Chondrocyte (in vitro differentiated cells): ENCODE data around the gene LST1. TPM values are rescaled to one million over a fixed set of nuclear protein-coding genes. Genes with fewer than 3 reads are reported as not detected.

ENCODE experiments used
- DNase-seq: peaks from one replicate; pipeline ENCODE4 v3.0.0; 2021; ENCODE audit warnings: mixed read lengths, low spot score
- H3K27ac Mint-ChIP-seq: one replicate; pipeline ENCODE4 v1.8.0; 2021; ENCODE audit warnings: mild to moderate bottlenecking, moderate library complexity, mixed read lengths; ENCODE audit not compliant: unreplicated experiment
- H3K27me3 Mint-ChIP-seq: 2 replicates; pipeline ENCODE4 v1.8.0; 2021; ENCODE audit warnings: low read depth, mixed read lengths
- H3K36me3 Mint-ChIP-seq: 2 replicates; pipeline ENCODE4 v1.8.0; 2021; ENCODE audit warnings: low read depth, mixed read lengths
- H3K4me1 Mint-ChIP-seq: 2 replicates; pipeline ENCODE4 v1.8.0; 2021; ENCODE audit warnings: low read depth, mild to moderate bottlenecking, mixed read lengths
- H3K4me3 Mint-ChIP-seq: one replicate; pipeline ENCODE4 v1.8.0; 2021; ENCODE audit warnings: mild to moderate bottlenecking, moderate library complexity, mixed read lengths; ENCODE audit not compliant: unreplicated experiment
- H3K9me3 Mint-ChIP-seq: 2 replicates; pipeline ENCODE4 v1.8.0; 2021; ENCODE audit warnings: low read depth, mixed read lengths
- total RNA-seq: library from RNA; stranded (reverse); gene quantifications from 3 replicates; pipeline ENCODE4 v1.2.1, GENCODE V29; 2021
- TF ChIP-seq, protein P1 (sequence below): fragments of 200-600 bp; sonication (generic); IDR thresholded peaks from 2 replicates; pipeline ENCODE4 v1.5.0; 2021; ENCODE audit warnings: antibody characterized with exemption, mild to moderate bottlenecking, moderate library complexity

Gene LST1
- total RNA-seq, 1 donor from 2014 or later, result not detected

DNA sequence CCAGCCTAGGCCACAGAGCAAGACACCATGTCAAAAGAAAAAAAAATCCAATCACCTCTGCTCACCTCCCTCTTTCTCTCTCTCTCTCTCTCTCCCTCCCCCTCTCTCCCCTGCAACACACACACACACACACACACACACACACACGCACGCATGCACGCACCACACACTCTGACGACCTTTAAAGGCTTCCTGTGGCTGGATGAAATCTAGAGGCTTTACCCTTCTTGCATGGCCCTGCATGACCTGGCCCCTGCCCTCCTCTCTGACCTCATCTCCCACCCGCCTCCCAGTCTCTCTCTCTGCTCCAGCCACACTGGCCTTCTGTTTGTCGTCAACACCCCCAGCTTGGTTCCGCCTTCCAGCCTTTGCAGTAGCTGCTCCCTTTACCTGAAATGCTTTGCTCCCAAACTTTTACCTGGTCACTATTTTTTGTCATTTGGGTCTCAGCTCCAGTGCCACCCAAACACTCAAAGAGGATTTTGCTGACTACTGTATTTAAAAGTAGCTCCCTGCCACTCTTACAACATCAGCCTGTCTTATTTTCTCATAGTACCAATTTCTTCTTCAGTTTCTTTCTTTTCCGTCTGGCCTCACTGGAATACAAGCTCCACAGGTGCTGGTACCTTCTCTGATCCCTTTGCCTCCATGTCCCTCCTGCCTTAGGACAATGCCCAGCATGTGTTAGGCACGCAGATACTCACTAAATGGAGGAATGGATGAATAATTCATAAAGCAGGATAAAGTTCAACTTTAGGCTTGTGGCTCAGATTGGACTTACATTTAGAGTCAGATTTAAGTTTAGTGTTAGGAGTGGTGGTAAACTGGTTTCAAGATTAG lies 18.3 kb upstream of the LST1 start:
- no peak overlapping the region for H3K27ac Mint-ChIP-seq
- no peaks in the 10 kb centered on the region for H3K36me3 Mint-ChIP-seq
- TF ChIP-seq, protein P1, sequence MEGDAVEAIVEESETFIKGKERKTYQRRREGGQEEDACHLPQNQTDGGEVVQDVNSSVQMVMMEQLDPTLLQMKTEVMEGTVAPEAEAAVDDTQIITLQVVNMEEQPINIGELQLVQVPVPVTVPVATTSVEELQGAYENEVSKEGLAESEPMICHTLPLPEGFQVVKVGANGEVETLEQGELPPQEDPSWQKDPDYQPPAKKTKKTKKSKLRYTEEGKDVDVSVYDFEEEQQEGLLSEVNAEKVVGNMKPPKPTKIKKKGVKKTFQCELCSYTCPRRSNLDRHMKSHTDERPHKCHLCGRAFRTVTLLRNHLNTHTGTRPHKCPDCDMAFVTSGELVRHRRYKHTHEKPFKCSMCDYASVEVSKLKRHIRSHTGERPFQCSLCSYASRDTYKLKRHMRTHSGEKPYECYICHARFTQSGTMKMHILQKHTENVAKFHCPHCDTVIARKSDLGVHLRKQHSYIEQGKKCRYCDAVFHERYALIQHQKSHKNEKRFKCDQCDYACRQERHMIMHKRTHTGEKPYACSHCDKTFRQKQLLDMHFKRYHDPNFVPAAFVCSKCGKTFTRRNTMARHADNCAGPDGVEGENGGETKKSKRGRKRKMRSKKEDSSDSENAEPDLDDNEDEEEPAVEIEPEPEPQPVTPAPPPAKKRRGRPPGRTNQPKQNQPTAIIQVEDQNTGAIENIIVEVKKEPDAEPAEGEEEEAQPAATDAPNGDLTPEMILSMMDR, result no peak
- no peaks in the 10 kb centered on the region for H3K9me3 Mint-ChIP-seq
- H3K27me3 Mint-ChIP-seq, result peaks cover 2% of the 10 kb centered on the region
- DNase-seq, result peak; percentile 75
- H3K4me1 Mint-ChIP-seq, result peaks cover 5% of the 10 kb centered on the region
- H3K4me3 Mint-ChIP-seq, result no peak overlapping the region

- DNase-seq, result no peak
- Mint-ChIP-seq H3K27ac (no peak overlapping the region), H3K27me3 (peaks cover 2% of the 10 kb centered on the region), H3K36me3 (no peaks in the 10 kb centered on the region), H3K4me3 (no peak overlapping the region), H3K9me3 (no peaks in the 10 kb centered on the region), H3K4me1 (no peaks in the 10 kb centered on the region)
- TF ChIP-seq, protein P1, result no peak
Measured at GRCh38 chr6:31568537-31568961, 17.5 kb upstream of the LST1 start.

GRCh38 chr6:31569861-31570536 lies 16.1 kb upstream of the LST1 start:
- H3K4me1 Mint-ChIP-seq, result no peaks in the 10 kb centered on the region
- TF ChIP-seq, protein P1, result no peak
- H3K9me3 Mint-ChIP-seq, result no peaks in the 10 kb centered on the region
- peaks cover 2% of the 10 kb centered on the region for H3K27me3 Mint-ChIP-seq
- no peak overlapping the region for H3K27ac Mint-ChIP-seq
- H3K36me3 Mint-ChIP-seq, result no peaks in the 10 kb centered on the region
- H3K4me3 Mint-ChIP-seq, result no peak overlapping the region
- DNase-seq, result no peak

GRCh38 chr6:31572041-31572911 lies 13.8 kb upstream of the LST1 start, which contains the start of gene LTA:
TSS of gene LTA (plus strand) at chr6:31572289. CDS start at chr6:31572743, 454 bp downstream.
- Mint-ChIP-seq H3K4me3 (no peak within 1 kb of the TSS), H3K27me3 (peaks cover 2% of the 10 kb centered on the region), H3K4me1 (no peaks in the 10 kb centered on the region), H3K36me3 (no peaks in the 10 kb centered on the region), H3K9me3 (no peaks in the 10 kb centered on the region), H3K27ac (peak within 1 kb of the TSS; percentile 20)
- TF ChIP-seq, protein P1, result no peak
- DNase-seq, result no peak
